IPS-18c (cell line): Measurements from ENCODE around the gene COL9A1.

Experiments used
- H3K4me3 ChIP-seq: 2 replicates; pipeline ENCODE4 v1.7.0; 2013; ENCODE audit warnings: low read depth, mild to moderate bottlenecking, low read length, moderate library complexity; ENCODE audit not compliant: insufficient read depth
- H3K9me3 ChIP-seq: one replicate; pipeline ENCODE4 v1.6.1; 2013; ENCODE audit warnings: mild to moderate bottlenecking, low read length, moderate library complexity; ENCODE audit not compliant: control insufficient read depth, insufficient read depth

COL9A1 gene

DNA sequence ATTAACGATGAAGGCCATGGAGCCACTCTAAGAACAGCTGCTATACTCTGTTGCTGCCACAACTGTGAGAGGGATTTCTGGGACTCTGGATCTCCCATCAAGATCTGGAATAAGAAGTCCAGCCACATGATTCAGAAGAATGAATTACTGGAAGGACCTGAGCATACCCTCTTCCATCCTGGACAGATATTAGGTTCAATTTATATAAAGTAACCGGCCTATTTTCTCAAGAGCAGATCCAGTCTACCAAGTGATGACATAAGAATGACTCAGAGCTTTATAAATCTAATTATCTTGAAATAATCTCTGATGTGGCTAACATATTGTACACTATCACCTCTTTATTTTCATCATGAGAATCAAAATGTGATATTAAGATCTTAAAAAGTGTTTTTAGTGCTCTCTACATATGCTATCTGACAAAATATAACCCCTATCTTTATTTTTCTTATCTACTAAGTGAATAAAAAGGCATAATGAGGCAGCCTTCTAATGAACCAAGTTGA lies 45.1 kb downstream of the COL9A1 start:
- H3K4me3 ChIP-seq = no peak overlapping the region

DNA sequence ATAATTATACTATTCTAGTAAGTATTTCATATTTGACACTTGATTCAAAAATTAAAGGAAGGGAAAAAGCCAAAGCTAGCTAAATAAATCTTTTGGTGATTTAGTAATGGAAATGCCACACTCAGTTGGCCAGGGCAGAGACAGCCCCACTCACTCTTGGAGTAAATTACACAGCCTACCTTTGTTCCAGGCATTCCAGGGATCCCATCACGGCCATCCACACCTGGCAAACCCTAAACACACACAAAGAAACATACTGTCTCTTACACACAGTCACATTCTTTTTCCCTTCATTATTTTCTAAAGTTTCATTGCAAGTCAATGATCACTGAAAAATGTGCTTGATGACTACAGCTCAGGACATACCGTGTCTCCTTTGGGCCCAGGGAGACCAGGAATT lies 48.1 kb downstream of the COL9A1 start:
- H3K9me3 ChIP-seq = no peaks in the 10 kb centered on the region
- no peak overlapping the region for H3K4me3 ChIP-seq

More for the DNA sequence above, 45.1 kb downstream of the COL9A1 start:
- H3K9me3 ChIP-seq = no peaks in the 10 kb centered on the region

DNA sequence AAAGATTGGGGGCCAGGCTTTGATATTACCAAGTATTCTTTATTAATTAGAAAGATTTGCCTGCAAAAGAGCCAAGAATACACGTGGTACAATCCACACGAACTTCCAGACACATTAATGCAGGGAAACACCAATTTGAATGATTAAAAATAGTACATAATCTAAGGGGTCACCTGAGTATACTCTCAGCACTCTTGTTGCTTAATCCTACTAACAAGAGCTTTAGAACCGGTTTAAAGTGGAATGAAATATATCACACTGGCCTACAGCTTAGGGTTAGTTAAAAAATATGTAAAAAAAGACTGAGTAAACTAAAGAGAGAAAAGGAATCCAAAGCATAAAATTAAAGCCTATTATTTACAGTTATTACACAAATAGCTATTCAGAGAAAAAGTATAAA lies 49.0 kb downstream of the COL9A1 start:
- H3K4me3 ChIP-seq = no peak overlapping the region

DNA sequence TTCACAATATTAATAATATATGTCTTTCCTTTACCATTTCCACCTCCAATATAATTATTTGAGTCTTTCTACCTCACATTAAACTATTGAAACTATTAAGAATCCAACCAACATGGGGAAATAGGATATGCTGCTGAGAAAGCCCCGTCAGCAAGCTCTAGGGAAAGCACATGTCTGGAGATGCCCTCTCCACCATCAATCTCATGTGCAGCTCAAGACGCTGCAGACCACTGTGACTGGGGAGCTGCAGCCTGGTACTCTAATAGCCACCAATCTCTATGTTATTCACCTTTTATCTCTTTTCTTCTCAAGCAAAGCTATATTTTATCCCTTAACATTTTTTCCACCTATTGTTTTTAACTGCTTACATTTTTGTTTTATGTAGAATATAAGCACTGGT lies 50.3 kb downstream of the COL9A1 start:
- Histone ChIP-seq H3K4me3 (no peak overlapping the region), H3K9me3 (no peaks in the 10 kb centered on the region)

More for the DNA sequence above, 49.0 kb downstream of the COL9A1 start:
- no peaks in the 10 kb centered on the region for H3K9me3 ChIP-seq

DNA sequence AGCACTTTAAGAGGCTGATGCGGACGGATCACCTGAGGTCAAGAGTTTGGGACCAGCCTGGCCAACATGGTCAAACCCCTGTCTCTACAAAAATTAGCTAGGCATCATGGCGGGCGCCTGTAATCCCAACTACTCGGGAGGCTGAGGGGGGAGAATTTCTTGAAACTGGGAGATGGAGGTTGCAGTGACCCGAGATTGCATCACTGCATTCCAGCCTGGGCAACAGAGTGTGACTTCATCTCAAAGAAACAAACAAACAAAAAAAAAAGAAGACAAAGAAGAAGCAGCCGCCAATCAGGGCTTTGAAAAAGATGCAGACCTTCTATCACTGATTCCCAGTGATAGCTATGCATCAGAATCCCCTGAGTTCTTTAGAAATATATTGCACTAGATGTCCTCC lies 56.8 kb downstream of the COL9A1 start:
- Histone ChIP-seq H3K4me3 (no peak overlapping the region), H3K9me3 (no peaks in the 10 kb centered on the region)

DNA sequence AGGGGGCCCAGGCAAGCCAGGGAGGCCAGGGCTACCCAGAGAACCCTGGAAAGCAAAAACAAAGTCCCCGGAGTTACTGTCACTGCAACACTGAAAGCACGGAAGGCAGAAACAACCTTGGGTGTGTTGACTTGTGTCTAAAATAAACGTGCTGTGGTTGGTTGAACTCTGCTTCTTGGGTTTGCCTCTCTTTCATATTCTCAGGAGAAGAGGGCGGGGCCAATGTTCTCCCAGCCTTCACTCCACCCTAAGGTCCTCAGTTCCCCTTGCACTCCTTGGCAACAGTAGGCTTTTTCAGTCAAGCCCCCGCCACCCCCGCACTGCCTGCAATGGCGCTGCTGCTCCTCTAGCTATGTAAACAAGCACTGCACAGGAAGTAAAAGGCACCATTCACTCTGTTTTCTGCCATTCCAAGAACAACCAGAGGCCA lies 60.9 kb downstream of the COL9A1 start:
- Histone ChIP-seq H3K9me3 (no peaks in the 10 kb centered on the region), H3K4me3 (no peak overlapping the region)

DNA sequence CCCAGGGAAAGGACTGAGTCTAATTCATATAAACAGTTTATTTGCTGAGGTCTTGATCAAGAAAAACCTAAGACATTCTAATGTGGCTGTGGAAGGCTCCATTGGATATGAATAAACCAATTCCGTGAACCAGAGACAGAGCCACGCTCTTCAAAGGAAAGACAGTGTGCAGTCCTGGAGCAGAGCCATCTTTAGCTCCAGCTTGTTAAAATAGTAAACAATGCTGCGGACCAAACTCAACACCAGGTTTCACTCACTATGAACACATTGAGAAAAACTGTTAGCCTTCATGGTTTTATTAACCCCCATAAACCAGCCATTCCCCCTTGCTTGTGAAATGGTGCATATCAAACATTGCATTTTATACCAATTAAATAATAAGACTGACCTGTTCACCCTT lies 61.9 kb downstream of the COL9A1 start:
- no peaks in the 10 kb centered on the region for H3K9me3 ChIP-seq
- no peak overlapping the region for H3K4me3 ChIP-seq

DNA sequence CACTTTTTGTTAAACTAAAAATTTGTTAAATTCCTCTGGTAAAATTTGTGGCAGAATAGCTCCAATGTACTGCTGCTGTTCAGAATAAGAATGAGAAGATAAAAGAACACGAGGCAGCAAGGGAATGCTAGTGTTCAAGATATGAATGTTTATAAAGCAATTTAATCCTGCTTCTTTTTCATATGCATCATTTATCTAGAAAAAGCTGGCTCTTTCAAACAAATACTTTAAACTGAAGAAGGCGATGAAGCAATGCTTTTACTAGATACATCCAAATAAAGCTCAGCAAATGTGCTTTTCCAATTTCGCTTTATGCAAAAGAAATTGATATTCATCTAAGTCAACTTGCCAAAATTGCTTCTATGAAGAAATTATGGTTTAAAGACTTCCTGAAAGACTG lies 66.5 kb downstream of the COL9A1 start:
- no peak overlapping the region for H3K4me3 ChIP-seq
- H3K9me3 ChIP-seq = no peaks in the 10 kb centered on the region

DNA sequence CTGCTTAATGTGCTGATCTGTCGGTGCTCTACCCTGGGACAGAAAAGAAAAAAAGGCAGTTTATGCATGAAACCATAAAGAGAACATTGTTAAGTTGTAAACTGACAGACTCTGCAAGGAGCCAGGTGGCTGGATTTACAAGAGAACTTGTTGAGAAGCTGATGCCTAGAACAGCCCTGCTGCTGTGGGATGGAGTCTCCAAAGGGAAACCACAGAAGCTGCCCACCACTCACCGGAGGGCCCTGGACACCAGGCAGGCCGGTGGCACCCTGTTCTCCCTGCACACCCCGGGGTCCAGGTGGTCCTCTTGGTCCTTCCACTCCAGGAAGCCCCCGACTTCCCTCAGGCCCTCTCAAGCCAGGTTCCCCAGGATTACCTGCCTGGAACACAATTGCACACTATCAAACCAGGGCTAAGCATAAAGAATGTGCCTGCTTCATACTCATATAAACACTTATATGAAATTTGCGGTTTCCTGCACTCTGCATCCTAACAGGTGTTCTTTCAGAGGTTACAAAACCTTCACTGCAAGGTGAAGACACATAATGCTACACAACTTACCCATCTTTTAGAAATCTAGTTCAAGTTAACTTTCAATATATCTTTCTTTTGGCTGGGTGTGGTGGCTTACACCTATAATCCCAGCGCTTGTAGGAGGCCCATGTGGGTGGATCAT lies 68.2 kb downstream of the COL9A1 start:
- Histone ChIP-seq H3K9me3 (no peaks in the 10 kb centered on the region), H3K4me3 (no peak overlapping the region)

DNA sequence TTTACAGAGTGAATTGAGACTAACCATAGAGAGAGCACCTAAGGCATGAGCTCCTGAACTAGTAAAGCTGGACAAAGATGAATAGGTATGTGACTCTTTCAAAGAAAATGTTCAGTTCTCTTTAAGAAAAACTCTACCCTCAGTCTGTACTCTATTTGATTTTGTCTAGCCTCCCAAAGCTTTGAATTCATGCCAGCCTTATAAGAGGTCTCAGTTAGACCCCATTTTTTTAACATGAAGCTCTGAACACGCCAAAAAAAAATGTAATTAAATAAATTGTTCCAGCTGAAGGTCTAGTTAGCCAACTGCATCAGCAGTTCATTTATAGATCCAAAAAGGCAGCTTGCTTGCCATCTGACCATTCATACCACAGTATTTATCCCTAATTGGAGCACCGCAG lies 71.6 kb downstream of the COL9A1 start:
- H3K4me3 ChIP-seq = no peak overlapping the region
- H3K9me3 ChIP-seq = no peaks in the 10 kb centered on the region

DNA sequence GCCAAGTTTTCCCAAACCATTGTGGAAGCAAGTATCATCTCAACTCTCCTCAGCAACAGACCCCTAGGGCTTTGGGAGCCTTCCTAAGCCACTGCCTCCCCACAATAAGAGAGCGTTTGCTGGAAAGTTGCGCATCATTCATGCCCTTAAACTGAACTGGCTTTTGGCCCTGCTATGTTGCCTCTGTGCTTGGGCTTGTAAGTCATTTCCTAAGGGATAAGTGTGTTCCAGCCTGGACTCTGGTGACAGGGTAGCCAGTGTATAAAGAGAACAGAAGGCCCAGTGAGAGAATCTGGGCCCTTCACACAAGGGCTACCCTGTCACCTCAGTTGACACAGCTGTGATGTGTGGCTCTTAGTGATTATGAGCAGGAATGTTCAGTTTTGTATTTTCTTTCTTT lies 77.8 kb downstream of the COL9A1 start:
- H3K4me3 ChIP-seq = no peak overlapping the region
- no peaks in the 10 kb centered on the region for H3K9me3 ChIP-seq

DNA sequence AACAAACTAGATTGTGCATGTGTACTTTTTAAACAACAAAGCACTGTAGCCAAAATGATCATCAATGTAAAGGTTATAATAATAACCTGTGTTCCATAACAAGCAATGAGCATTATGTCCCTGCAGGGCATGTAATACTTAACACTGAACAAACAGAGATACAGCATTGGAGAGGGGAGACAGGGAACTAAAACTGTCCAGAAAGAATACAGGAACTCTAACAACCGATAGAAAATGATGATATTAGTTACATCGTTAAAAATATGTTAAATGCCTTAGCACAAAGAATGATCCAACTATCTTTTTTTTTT lies 80.5 kb downstream of the COL9A1 start:
- no peak overlapping the region for H3K4me3 ChIP-seq
- H3K9me3 ChIP-seq = no peaks in the 10 kb centered on the region

DNA sequence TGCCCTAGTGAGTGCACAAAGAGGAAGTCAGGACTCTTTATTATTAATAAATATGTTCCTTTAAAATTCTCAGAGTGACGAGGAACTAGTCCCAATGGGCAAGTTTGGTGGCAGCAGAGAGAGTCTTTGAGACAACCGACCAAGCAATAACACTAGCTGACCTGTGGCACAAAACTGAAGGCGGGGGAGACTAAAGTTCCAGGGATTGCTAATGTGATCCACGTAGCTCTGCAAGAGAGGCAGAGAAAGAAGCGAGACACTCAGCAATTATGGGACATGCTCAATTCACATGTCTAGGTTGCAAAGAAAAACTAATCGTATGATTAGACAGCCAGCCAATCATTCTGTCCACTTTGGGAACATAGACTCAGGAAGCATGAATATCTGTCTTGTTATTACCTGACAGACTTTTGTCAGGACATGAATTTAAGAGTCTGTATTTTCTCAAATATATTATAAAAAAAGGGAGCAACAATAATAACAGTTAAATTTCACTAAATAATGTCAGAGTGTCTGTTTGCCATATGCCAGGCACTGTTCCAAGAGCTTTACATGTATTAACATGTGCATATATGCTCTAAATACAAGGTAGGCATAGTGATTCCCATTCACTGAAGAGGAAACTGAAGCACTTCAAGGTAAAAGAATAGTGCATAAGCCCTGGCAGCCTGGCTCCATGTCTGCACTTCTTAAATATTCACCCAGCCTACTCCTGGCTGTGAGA lies 81.0 kb downstream of the COL9A1 start:
- Histone ChIP-seq H3K4me3 (no peak overlapping the region), H3K9me3 (no peaks in the 10 kb centered on the region)

DNA sequence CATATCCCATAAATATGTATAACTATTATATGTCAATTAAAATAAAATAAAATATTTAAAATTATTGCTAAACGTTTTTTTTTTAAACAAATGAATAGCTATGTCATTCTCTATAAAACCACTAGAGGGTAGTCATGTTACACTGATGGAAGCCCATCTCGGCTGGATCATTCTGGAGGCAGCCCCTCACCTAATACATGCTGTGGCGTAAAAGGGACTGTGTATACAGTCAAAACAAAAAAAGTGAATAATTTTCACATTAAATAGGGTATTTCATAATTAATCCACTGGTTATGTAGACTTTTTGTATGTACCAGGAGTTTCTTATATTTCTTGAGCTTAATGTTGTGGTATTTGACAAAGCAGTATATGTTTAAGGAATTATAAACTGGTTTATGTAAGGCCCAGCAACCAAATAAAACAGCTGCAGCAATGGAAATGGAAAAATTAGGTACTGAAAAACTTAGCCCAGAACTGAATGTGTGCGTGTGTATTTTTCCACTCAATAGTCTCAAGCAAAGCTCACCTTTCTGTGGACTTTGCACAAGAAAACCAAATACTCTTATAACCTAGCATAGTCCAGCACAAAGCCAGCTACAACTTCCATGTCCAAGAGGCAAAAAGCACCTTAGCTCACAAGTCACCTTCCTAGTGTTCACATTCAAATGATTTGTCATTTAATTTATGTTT lies 81.7 kb downstream of the COL9A1 start:
- H3K9me3 ChIP-seq = no peaks in the 10 kb centered on the region

DNA sequence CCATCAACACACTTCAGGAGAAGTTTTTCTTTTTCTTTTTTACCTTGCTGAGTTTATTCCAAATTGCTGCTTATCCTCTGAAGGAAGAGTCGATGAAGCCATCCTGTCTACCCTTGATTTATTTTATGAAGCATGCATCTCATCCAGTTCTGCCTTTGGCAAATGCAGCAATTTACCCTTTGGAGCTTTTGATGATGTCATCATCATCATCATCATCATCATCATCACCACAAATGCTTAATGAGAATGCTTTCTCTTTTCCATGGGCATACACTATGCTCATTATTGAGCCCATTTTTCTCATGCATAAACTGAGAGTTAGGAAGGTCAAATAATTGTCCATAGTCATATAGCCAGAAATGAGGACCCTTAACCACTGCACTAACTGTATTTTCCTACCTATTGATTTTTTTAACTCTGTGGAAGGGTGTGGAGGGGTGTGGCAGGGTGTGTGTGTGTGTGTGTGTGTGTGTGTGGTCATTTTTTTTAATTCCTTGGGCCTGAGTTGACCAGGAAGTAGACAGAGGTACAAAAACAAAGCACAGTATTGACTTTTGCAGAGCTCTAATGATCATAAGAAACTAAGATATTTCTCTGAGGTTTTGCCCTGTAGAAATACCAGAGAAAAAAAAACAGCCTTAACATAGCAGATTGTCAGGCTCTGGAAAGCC lies 82.8 kb downstream of the COL9A1 start:
- Histone ChIP-seq H3K4me3 (no peak overlapping the region), H3K9me3 (no peaks in the 10 kb centered on the region)

More for the DNA sequence above, 81.7 kb downstream of the COL9A1 start:
- H3K4me3 ChIP-seq = no peak overlapping the region

DNA sequence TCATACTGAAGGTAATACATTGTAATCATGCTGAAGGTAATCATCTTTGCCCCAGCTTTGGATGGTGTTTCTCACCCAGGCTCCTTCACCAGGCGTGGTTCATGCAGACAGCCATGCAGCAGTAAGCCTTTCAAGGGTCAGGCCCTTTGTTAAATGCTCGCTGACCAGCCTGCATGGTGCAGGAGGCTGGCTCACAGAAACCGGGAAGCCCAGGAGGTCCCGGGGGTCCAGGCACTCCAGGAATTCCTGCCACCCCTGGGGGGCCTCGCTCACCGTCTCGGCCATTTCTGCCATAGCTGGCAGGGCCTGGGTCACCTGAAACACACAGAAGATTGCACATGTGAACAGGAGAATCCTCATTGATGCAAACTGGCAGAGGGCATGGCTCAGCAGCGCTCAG lies 86.1 kb downstream of the COL9A1 start:
- no peak overlapping the region for H3K4me3 ChIP-seq
- H3K9me3 ChIP-seq = no peaks in the 10 kb centered on the region

DNA sequence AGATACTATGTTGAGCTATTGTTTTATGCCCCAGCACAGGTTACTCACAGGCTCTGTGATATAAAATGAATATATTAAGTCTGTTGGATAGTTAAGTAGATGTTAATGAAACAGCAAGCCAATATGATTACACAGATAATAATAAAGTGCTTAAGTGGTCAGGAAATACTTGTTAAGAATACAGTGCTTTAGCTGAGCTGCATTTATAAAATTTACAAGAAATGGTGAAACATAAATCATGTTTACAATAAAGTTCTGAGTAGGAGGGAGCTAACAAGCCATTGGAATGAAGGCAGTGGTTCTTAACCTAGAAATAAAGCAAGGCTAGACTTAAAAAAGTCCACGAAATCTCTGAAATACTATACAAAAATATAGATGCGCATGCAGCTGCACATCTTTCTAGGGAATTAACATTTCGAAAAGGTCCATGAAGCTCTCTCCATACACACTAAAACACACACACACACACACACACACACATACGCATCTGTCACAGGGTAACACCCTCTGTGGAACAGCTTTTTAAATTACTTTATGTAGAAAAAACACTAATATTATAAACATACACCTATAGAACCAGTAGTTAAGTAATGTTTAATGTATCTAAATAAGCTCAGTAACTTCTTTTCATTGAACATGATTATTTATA lies 87.3 kb downstream of the COL9A1 start:
- Histone ChIP-seq H3K9me3 (no peaks in the 10 kb centered on the region), H3K4me3 (no peak overlapping the region)
